Body of pancreas (tissue), 4 donors: ENCODE data around the gene PLCXD3.

Source experiments
- CTCF ChIP-seq, 7 experiments: fragments of 450-650 bp in 4 of 7; fragments of 200-600 bp in 3 of 7; sonication (generic) in 3 of 7; IDR thresholded peaks; one replicate each; pipeline ENCODE4 v1.5.1; 2016 to 2019; ENCODE audit warnings: antibody characterized with exemption in 7 of 7
- POLR2A ChIP-seq, 3 donors: fragments of 450-650 bp; IDR thresholded peaks; one replicate each; pipeline ENCODE4 v1.6.1; 2016; ENCODE audit warnings: antibody characterized with exemption in 3 of 3, mild to moderate bottlenecking in 2 of 3

GRCh38 chr5:41508186-41508585 is 2.2 kb downstream of the PLCXD3 start:
- TF ChIP-seq POLR2A (IDR thresholded peaks at IDR 0.05) (no peak), CTCF (IDR thresholded peaks at IDR 0.05) (no peak)
